Neural progenitor cell (in vitro differentiated cells): ENCODE results near the gene PDGFD.

ENCODE experiments used
- CTCF ChIP-seq: fragments of 200-600 bp; sonication (generic); IDR thresholded peaks from 2 replicates; pipeline ENCODE4 v1.5.1; 2017; ENCODE audit warnings: antibody characterized with exemption, mild to moderate bottlenecking
- EZH2 ChIP-seq: fragments of 200-600 bp; sonication (generic); IDR thresholded peaks from 2 replicates; pipeline ENCODE4 v1.6.1; 2017; ENCODE audit warnings: antibody characterized with exemption, mild to moderate bottlenecking, moderate library complexity

- no peak for TF ChIP-seq CTCF
- no peak for TF ChIP-seq EZH2
These were observed 41.1 kb downstream of the PDGFD start for GRCh38 chr11:104122836-104123235.
